ENCODE results near the gene S100A14.
A peak's percentile ranks its signal among the peaks of the same experiment; 100 is the strongest.
"Not testable (repeated sequence)": the region's sequence is repeated elsewhere in the genome, so short reads cannot be mapped to it uniquely, and the experiment has no call there.

The S100A14 gene

DNA sequence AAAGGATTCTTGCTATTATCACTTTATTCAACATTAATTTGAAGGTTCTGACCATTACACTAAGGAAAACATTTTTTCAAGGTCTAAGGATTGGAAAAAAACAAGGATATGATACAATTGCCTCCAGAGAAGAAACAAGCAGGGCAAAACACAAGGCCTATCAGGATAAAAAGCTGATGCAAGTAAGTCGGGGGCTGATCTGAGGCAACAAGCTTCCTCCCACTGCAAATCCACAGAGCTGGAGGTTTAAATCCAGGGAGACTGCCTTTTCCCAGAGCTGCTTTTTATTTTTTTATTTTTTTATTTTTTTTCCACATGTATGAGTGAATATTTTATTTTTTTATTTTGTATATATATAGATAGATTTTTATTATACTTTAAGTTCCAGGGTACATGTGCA is 31.1 kb downstream of the S100A14 start:
- no peak for ATAC-seq

GRCh38 chr1:153583976-153584375 is 32.1 kb downstream of the S100A14 start:
- ATAC-seq = no peak

GRCh38 chr1:153583514-153583913 is 32.6 kb downstream of the S100A14 start:
- ATAC-seq = not testable (repeated sequence)

GRCh38 chr1:153582836-153583235 is 33.3 kb downstream of the S100A14 start:
- ATAC-seq = not testable (repeated sequence)

DNA sequence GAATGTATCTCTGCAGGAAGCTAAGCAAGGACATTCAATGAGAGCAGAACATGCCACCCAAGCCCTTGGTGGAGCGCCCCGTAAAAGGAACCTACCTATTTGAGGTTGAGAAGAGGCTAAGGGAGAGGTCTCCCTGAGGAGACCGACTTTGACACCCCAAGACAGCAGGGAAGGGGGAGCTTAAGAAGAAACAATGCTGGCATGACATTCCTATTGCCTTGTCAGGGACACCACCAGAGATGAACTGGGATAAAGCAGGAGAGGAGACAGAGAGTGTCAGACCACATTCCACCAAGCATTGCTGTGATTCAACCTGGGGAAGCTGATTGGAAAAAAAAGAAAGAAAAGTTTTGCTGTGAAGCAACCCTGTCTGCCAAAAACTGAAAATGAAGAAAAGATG is 37.2 kb downstream of the S100A14 start:
- ATAC-seq = no peak

- no peak for ATAC-seq
Measured at GRCh38 chr1:153578490-153578889, 37.6 kb downstream of the S100A14 start.

- ATAC-seq = no peak
Measured at GRCh38 chr1:153577624-153578051, 38.5 kb downstream of the S100A14 start.

DNA sequence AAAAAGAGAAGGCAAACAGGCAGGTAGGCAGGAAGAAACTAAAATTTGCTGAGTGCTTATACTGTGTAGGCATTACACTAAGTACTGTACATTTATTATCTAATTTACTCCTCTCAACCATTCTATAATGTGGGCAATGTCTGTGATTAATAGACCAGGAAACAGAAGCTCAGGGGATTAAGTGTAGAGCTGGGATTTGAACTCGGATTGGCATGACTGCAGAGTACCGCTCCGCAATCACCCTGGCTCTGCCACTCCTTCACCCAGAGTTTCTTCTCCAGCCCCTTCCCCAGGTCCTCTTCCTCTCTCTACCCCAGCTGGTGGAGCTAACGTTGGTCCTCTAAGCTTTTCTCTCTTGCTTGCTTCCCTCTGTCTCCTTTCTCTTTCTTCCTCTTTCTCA is 39.0 kb downstream of the S100A14 start:
- ATAC-seq = no peak

DNA sequence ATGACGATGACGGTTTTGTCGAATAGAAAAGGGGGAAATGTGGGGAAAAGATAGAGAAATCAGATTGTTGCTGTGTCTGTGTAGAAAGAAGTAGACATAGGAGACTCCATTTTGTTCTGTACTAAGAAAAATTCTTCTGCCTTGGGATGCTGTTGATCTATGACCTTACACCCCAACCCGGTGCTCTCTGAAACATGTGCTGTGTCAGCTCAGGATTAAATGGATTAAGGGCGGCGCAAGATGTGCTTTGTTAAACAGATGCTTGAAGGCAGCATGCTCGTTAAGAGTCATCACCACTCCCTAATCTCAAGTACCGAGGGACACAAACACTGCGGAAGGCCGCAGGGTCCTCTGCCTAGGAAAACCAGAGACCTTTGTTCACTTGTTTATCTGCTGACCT is 40.6 kb downstream of the S100A14 start:
- ATAC-seq = not testable (repeated sequence)

DNA sequence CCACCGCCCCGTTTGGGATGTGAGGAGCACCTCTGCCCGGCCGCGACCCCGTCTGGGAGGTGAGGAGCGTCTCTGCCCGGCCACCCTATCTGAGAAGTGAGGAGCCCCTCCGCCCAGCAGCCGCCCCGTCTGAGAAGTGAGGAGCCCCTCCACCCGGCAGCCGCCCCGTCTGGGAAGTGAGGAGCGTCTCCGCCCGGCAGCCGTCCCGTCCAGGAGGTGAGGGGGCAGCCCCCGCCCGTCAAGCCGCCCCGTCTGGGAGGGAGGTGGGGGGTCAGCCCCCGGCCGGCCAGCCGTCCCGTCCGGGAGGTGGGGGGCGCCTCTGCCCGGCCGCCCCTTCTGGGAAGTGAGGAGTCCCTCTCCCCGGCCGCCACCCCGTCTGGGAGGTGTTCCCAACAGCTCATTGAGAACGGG is 41.0 kb downstream of the S100A14 start:
- not testable (repeated sequence) for ATAC-seq

DNA sequence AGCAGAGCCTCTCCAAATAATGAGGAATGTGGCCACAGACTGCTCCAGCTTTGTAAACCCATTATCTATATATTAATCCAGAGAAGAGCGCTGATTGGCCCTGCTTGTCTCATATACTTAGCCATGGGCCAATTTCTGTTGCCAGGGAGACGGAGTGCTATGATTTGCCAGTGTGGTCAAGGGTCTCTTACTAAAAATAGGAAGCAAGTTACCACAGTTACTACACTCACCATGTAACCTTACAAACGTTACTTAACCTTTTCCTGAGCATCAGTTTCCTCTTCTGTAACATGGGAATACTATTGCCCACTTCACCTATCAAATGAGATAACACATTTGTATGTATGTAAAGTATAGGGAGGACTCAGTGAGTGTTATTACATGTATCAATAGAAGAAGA is 42.8 kb downstream of the S100A14 start:
- no peak for ATAC-seq

DNA sequence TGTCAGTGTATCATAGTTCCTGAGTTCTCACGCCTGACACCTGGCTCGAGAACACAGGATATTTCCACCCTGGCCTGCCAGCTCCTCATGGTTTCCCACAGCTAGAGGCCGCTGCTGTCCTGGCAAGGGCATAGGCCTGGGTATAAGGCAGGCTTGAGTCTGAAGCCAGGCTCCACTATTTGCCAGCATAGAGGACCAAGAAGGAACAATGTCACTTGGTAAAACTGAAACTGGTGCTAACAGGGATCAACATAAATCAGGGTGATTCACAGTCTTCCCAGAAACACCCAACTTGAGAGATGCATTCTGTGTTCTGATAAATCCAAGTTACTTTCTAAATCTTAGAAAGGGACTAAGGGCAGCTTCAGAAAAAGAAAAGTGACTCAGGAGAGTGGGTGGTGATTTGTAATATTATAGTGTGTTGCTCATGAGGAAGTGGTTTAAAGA is 43.5 kb downstream of the S100A14 start:
- peak; percentile 88 to 89 for ATAC-seq

DNA sequence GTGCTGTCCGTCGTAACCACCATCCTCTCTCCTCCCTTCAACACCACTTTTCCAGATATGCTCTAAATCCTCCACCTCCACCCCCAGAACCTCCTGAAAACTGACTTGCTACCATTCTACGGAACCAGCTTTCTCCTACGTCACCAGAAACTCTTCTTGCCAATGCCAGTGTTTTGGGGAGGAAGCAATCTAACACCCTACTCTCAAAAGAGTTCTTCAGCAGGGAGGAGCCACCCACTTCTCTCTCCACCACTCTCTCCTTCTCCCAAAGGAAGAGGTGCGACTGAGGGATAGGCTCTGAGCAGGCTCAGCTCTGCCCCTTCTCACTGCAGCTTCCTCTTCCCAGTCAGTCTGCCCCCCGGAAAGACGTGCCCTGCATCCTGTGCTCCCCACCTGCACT is 44.4 kb downstream of the S100A14 start:
- no peak for ATAC-seq

DNA sequence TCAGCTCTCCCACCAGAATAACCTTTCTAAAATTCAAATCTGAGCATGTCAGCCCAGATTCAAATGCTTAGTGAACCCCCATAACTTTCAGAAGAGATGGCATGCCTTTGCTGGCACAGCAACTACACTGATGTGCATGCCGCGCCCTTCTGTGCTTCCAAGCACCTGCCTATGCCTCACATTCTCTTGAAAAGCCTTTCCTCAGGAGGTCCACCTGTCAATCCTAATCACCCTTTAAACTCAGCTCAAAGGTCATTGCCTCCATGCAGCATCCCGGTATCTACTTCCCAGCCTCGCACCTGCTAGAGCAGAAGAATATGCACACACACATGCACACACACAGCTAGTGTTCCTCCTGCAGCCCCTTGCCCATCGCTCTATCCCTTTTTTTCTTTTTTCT is 45.3 kb downstream of the S100A14 start:
- ATAC-seq = no peak

DNA sequence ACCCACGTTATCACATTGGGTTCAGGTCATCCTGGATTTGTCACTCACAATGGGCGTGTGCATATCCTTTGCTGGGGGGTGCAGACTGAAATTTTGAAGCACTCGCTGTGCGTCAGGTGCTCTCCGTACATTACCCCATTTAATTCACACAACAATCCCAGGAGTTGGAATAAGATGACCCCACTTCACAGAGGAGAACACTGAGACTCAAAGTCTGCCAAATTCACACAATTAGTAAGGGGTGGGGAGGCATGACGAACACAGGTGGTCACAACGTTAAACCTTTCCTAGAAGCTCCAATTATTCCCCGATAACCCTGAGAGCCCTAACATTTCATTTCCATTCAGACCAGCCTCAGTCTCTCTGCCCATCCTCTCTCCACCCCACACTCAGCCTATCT is 46.7 kb downstream of the S100A14 start:
- no peak for ATAC-seq

DNA sequence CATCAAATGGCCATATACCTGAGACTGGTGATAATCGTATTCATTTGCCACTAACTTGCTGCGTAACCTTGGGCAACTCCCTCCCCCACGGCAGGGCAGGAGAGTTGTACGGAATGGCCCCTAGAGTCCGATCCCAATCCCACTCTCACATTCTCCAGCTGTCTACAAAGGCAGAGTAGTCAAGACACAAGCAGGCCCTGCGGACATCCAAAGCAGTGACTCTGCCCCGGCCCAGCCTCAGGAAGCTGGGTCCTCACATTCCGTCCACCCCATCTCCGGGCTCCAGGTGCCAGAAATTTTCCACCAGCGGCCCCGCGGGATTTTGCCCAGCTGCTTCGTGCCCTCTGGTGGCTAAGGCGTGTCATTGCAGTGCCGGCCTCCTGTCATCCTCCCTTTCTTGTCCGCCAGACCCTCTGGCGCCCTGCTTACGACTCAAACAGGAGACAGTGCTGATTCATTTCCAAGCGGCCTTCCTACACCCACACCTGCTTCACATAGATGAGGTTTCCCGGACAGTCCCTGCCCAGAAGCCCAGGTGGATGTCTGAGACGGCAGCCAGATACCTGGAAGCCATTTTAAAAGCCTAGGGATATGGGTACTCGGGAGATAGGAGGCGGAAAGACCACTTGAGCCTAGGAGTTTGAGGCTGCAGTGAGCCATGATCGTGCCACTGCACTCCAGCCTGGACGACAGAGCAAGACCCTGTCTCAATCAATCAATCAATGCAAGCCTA is 47.6 kb downstream of the S100A14 start:
- ATAC-seq = peak in 1 of 2 donors; percentile 6

- peak in 1 of 2 donors; percentile 36 for ATAC-seq
Measured at GRCh38 chr1:153567621-153568366, 48.3 kb downstream of the S100A14 start.

DNA sequence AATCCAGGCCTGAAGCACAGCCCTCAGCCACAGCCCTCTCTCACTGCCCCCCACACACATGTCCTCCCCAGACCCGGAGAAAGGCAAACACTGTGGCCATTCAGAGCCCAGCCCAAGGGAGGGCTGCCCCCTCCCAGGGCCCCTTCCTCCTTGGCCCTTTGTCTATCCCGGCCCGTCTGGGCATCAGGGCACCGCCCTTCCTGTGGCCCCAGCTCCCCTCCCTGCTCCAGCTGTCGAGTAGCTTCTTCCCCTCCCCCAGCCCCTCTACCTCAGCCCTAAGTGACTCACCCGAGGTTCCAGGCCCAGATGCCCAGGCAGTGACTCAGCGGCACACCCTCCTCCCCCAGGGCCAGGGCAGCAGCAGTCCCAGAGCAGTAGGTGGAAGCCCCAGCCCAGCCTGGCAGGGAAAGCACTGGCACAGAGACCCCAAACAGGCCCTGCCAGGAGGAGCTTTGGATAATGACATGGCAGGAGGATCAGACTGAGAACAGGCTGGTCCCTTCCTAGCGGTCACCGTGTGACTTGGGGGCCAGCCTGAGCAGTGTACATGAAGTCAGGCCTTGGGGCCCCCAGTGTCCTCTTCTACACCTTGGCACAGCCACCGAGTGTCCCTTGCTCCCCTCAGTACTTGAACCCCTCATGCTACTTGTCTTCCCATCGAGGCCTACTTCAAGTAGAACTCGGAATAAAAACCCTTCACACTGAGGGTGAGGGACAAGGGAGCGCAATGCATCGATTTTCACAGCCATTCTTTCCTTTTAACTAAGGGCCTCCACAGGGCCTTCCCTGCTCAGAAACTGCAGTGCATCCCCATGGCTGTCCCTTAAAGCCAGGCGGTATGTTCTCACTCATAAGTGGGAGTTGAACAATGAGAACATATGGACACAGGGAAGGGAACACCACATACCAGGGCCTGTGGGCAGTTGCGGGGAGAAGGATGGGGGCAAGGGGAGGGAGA is 49.4 kb downstream of the S100A14 start:
- ATAC-seq = peak; percentile 85 to 86

DNA sequence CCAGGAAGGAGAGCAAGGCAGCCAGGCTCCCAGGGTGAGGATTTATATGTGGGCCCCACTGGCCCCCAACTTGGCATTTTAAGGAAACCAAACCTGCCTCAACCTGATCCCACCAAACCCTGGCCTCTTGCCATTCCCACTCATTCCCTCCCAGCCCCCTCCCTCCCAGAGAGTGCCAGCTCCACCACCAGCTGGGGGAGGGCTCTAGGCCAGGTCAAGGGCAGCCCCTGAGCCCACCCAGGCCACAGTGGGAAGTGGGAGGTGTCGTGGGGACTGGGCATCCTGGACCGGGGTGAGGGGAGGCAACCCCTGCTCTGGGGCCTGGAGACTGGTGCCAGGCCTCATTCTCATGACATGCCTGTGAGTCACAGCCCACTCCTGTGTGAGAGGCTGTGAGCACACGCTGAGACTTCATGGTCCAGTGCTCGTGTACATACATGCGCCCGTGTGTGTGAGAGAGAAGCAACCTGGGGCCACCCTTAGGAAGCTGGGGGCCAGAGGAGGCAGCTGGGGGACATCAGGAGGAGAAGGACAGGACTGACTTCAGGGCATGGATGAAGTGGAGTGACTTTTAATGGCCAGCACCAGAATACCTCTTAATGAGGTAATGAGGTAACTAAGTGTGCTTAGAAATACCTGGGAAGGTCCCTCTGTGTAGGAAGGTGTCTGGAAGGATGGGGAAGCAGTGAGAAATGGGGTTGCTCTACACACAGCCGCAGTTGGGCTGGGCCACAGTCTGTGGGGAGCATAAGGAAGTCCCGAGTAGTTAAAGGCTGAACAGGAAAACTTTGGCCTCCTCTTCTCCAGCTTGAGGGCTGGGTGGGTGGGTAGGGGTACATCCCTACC is 50.4 kb downstream of the S100A14 start, which contains the start of gene S100A2:
TSS of gene S100A2 (minus strand) at position 316 of the 846 bp plus-strand sequence. CDS start 1,967 bp downstream, outside the sequence.
- peak; percentile 84 for ATAC-seq
